GM12801 (cell line): ENCODE data around the gene INSYN1.

Source experiments
- CTCF ChIP-seq: IDR thresholded peaks from one replicate; pipeline ENCODE4 v1.5.1; 2011; ENCODE audit warnings: control low read depth; ENCODE audit not compliant: insufficient read length; ENCODE audit errors: extremely low read depth

Gene INSYN1

GRCh38 chr15:73727330-73727976 lies 25.7 kb downstream of the INSYN1 start:
- TF ChIP-seq CTCF: no peak

- TF ChIP-seq CTCF: no peak
Measured at GRCh38 chr15:73724212-73724611, 28.9 kb downstream of the INSYN1 start.

GRCh38 chr15:73723191-73723590 lies 30.0 kb downstream of the INSYN1 start:
- TF ChIP-seq CTCF: no peak

- TF ChIP-seq CTCF: no peak
Measured at GRCh38 chr15:73722425-73722824, 30.7 kb downstream of the INSYN1 start.

- TF ChIP-seq CTCF: no peak
Measured at GRCh38 chr15:73718694-73719093, 34.5 kb downstream of the INSYN1 start.

- no peak for TF ChIP-seq CTCF
Measured at GRCh38 chr15:73717802-73718201, 35.3 kb downstream of the INSYN1 start.

GRCh38 chr15:73717206-73717605 lies 35.9 kb downstream of the INSYN1 start:
- no peak for TF ChIP-seq CTCF
